DMS53 treated with DMSO at 0.1 percent for 48 hours (cell line): Measurements from ENCODE around the gene TBCD.
A peak's percentile ranks its signal among the peaks of the same experiment; 100 is the strongest.
"Not testable (repeated sequence)": the region's sequence is repeated elsewhere in the genome, so short reads cannot be mapped to it uniquely, and the experiment has no call there.

Experiments used
- DNase-seq: peaks from one replicate; lab custom pipeline; 2025; ENCODE audit not compliant: unreplicated experiment; lab: John Stamatoyannopoulos, UW

TBCD gene

DNA sequence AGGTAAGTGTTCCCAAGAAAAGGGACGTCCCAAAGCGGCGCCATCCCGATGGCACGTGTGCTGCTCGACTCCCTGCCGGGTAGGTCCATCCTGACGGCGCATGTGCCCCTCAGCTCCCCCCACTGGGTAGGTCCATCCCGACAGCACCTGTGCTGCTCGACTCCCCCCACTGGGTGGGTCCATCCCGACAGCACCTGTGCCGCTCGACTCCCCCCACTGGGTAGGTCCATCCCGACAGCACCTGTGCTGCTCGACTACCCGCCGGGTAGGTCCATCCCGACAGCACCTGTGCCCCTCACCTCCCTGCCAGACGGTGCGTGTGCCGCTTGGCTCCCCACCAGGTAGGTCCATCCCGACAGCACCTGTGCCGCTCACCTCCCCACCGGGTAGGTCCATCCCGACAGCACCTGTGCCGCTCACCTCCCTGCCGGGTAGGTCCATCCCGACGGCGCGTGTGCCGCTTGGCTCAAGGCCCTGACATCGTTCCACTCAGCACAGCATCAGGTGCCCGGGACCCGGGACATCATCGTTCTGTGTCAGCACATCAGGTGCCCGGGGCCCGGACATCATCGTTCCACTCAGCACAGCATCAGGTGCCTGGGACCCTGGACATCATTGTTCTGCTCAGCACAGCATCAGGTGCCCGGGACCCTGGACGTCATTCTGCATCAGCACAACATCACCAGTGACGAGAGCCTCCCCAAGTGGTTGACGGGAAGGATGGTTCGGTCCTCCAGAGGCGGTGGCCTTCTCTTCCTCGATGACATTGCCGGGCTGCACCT lies 22.2 kb upstream of the TBCD start:
- DNase-seq = no peak

DNA sequence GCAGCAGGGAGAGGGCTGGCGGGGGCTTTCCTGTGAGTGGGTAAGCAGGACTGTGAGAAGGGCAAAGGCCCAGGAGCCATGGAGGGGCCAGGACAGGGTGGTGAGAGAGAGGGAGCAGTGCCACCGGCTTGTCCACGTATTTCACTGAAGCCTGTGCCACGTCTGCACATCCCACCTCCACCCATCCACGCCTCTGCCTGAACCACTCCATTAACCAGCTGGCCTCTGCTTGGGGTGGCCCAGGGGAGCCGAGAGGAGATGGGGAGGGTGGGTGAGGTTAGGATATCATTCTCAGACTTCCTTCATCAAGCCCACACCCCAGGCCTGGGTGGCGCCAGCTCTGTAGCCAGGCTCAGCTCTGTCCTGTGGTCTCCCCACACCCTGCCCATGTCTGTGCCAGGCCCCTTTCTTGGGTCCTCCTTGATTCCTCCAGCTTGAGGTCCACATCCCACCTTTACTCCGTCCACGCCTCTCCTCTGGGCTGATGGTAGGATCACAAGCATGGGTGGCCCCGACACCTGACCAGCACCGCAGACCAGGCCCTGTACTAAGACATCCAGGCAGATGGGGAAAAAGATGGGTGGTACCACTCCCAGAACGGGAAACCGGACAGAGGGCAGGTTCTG lies 19.6 kb upstream of the TBCD start:
- DNase-seq = no peak

DNA sequence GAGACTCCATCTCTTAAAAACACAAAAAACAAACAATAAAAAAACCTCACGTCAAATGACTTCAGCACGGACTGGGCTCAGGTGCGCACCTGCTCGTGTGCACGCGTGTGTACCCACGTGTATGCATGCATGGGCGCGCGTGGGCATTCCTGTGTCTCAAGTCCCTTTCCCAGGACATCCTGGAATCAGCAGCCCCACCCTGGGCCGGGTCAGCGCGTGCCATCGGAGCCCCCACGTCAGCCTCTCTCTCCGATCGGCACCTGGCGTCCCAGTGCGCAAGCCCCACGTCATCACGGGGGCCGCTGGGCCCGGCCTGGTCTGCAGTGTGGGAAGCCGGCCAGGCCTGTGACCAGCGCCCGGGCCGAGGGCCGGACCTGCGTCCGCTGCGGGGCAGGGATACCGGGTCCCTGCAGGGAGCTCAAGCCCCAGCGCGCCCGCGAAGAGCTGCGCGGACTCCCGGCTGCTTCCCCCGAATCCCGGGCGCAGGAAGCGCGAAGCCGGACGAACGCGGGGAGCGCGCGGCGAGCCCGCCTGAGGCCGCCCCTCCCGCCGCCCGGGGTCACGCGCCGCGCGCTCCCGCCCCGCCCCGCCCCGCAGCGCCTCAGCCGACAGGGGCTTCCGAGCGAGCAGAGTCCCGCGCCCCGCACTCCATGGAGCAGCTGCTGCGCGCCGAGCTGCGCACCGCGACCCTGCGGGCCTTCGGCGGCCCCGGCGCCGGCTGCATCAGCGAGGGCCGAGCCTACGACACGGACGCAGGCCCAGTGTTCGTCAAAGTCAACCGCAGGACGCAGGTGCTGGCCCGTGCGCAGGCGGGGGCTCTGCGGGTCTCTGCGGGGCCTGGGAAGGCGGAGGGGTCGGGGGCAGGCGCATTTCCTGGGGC lies 16.6 kb upstream of the TBCD start, which contains the start of gene FN3K:
Gene FN3K (plus strand): TSS at position 629 of the 880 bp plus-strand sequence. CDS start 22 bp downstream, at position 651.
- DNase-seq = peak; percentile 58

DNA sequence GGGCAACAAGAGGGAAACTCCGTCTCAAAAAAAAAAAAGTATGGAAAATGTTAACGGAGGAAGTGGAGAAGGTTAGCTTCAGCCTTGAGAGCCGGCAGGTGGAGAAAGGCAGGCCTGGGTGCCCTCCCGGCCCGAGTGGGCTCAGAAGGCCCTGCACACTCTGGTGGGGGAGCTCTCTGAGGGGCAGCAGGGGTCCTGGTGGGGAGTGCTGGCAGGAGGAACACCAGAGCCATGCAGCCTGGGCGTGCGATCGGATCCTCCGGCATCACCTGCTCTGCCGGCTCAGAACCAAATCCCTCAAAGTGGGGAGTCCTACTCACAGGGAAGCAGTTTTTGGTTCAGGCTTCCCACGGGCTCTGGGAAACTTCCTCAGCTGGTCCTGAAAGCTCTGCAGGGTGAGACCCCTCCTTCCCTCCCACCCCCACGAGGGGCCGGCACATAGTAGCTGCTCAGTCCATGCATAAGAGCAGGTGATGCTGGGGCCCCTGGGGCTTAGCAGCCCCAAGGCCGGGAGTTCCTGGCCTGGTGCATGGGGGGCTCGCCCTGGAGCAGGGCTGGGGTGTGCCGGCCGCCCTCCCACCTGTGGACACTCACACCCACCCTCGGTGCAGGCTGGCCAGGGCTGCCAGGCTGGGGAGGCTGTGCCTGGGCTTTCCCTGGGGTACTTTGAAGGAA lies 15.2 kb upstream of the TBCD start:
- no peak for DNase-seq

DNA sequence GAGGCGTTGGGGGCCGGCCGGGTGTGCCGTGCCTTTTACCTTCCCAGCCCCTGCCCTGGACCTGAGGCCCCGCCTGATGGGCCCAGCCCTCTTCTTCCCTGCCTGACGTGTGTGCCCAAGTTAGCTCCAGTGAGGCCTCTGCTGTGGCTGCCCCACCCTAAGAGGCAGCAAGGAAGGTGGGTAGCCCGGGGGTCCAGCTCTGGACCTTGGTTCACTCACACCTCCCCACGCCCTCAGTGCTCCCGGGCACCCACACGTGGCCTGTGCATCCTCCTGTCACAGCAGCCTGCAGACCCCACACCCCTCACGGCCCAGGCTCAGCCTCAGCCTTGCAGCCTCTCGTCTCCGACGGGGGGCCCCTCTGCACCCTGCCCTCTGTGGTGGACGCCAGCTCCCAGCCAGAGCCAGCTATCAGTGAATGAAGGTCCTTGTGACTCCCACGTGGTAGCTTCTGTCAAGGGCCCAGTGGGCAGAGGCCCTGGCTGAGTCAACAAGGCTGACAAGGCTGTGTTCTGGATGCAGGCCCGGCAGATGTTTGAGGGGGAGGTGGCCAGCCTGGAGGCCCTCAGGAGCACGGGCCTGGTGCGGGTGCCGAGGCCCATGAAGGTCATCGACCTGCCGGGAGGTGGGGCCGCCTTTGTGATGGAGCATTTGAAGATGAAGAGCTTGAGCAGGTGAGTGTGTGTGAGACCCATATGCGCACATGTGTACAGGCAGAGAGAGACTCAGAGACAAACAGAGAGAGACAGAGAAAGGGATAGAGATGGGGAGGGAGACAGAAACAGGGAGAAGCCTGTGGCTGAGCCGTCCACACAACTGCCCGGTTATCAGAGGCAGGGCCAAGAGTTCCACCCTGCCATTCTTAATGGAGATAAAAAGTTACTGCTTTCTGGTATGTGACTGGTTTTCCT lies 13.6 kb upstream of the TBCD start:
- DNase-seq = peak; percentile 34

DNA sequence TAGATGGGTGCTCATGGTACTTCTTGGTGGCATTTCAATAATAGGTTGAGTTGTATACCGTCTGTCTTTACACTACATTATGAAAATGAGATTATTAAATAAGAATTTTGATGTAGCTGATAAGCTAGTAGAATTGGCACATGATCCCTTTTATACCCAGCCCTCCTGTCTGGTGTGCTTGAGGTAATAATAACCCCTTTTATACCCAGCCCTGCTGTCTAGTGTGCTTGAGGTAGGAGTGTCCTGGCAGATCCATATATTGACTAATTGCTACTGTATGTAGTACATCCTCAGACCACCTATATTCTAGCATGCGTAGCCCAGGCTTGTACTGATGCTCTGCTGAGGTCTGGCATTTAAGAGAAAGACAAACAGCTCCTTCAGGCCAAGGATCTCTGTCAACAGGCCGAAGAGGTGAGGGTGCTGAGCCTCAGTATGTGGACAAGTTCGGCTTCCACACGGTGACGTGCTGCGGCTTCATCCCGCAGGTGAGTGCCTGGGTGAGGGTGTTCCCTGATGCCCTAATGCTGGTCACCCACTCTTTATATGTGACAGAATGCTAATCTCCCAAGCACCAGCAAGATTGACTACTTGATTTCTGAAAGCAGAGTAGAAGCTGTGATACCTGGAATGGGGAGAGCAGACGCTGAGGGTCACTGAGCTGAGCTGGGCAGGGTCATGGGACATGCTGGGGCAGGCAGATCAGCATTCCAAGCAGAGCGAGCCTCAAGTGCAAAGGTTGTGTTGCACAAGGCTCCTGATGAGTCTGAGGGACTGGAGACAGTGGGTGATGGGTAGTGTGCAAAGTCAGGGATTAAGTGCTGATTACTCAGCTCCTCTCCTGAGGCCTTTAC lies 10.7 kb upstream of the TBCD start:
- no peak for DNase-seq

DNA sequence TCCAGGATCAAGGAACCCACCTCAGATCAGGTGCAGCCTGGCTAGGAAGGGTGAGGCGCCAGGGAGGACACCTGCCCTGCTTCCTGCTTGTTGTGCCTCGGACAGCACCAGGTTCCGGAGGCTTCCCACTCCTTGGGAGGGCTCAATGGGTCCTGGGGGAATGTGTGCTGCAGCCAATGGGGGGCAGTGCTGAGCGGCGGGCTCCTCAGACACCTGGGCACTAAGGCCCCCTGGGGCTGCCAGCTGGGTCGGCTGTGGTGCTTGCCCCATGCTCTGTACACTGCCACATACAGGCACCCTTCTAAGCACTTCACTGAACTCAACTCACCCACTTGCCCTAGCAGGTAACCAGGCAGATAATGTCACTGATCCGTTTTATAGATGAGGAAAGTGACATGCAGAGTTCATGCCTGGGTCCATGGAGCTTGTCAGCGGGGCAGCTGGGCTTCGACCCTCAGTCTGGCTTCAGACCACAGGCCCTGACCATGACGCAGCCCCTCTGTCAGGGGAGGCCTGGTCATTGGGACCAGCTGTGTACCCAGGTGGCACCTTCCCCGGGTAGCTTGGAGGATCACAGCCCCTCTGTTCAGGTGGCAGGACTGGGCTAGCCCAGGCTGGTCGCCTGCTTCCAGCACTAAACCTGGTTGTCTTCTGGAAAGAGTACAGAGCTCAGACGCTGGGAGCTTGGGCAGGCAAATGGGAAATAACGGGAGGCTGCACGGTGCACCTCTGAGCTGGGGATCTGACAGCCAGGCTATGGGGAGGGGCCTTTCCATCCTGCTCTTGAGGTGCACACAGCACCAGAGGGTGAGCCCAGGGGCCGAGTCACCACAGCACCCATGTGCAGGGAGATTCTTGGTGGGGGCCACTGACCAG lies 8.3 kb upstream of the TBCD start:
- no peak for DNase-seq

DNA sequence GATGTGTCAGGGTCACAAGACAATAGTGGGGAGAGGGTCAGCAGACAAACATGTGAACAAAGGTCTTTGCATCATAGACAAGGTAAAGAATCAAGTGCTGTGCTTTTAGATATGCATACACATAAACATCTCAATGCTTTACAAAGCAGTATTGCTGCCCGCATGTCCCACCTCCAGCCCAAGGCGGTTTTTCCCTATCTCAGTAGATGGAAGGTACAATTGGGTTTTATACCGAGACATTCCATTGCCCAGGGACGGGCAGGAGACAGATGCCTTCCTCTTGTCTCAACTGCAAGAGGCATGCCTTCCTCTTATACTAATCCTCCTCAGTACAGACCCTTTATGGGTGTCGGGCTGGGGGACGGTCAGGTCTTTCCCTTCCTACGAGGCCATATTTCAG lies 7.1 kb upstream of the TBCD start:
- DNase-seq = not testable (repeated sequence)

DNA sequence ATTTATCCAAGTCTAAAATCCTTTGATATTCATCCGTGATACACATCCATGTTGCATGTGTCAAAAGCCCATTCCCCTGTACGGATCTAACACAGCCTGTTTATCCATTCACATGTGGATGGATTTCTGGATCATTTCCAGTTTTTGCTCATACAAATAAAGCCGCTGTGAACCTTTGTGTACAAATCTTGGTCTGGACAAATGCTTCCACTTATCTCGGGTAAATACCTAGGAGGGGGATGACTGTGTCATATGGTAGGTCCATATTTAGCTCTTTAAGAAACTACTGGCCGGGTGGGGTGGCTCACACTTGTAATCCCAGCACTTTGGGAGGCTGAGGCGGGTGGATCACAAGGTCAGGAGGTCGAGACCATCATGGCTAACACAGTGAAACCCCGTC lies 6.3 kb upstream of the TBCD start:
- DNase-seq = peak; percentile 29

DNA sequence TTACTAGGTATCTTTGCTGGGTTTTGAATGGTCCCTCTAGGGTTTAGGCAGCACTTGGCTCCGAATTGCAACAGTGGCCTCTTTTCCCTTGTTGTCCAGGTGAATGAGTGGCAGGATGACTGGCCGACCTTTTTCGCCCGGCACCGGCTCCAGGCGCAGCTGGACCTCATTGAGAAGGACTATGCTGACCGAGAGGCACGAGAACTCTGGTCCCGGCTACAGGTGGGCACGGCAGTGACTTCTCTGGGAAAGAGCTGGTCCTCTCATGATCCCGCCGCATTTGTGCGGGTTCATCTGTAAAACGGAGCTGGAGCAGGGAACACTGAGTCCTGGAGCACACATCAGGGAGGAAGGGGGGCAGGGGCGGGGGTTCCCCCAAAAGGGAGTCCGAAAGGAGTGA lies 3.1 kb upstream of the TBCD start:
- DNase-seq = no peak

DNA sequence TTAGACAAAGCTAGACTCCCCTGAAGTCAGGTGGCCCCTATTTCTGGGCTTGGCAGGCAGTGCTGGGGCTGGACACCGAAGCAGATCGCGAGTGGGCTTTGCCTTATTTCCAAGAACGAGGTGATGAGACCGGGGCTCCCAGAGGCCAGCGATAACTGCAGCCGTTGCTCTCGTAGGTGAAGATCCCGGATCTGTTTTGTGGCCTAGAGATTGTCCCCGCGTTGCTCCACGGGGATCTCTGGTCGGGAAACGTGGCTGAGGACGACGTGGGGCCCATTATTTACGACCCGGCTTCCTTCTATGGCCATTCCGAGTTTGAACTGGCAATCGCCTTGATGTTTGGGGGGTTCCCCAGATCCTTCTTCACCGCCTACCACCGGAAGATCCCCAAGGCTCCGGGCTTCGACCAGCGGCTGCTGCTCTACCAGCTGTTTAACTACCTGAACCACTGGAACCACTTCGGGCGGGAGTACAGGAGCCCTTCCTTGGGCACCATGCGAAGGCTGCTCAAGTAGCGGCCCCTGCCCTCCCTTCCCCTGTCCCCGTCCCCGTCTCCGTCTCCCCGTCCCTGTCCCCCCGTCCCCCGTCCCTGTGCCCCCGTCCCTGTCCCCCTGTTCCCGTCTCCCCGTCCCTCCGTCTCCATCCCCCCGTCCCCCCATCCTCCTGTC lies 1.5 kb upstream of the TBCD start:
- no peak for DNase-seq

DNA sequence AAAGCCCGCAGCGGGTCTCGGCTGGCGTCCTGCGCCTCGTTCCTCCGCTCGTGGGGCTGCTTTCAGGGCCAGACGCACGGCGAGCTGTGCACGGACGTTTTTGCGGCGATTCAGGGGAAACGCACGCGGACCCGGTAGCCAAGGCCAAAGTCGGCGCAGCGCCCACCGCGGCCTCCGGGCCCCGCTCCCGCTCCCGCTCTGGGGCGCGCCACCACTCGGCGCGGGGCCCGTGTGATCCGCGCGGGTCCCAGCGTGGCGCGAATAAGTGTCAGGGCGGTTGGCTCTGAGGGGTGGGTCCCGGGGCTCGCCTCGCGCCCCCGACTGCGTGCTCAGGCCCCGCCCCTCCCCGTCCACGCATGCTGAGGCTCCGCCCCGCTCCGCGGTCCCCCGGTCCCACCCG lies 694 bp upstream of the TBCD start:
- peak; percentile 26 for DNase-seq

DNA sequence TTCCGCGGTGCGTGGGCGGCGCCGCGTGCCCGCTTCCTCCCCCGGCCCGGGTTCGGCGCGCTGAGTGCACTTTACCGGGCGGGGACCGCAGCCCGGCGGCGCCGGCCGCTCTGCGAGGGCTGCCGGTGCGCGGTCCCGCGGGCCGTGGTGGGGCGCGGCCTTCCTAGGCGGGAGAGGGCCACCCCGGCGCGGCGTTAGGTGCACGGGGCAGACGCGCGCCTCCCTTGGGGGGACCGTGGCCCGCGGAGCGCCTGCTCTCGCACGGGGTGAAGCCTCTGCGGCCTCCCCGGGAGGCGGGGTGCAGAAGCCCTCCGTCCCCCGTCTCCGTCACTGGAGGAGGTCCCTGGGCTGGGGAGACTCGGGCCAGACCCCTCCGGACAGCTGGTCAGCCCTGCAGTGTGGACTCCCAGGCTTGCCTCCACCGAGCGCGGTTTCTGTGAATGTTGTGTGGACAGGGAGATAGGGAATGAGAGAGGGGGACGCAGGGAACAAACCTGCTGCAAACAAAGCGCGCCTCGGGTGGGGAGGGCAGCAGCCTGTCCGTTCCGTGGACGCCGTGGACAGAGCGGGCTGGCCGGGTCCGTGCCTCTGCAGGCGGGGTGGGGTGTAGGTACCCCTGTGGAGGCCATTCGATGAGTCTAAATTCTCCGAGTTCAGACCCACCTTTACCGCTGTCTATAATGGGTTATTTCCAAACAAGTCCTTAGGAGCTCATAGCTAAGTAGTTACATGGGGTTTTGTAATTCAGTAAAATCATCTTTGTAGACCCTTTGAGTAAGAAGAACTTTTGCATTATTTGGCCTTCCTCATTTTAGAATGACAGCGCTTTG lies 721 bp downstream of the TBCD start:
- no peak for DNase-seq

DNA sequence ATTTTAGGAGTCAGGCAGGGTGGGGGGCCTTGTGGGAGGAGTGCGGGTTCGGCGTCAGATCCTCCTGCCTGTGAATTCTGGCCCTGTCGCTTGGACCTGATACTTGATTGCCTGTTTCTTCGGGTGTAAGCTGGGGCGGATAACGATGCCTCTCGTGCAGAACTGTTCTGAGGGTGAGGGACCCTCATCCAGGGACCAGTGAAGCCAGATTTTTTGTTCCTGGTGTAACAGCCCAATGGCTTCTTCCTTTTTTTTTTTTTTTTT lies 1.3 kb downstream of the TBCD start:
- no peak for DNase-seq

DNA sequence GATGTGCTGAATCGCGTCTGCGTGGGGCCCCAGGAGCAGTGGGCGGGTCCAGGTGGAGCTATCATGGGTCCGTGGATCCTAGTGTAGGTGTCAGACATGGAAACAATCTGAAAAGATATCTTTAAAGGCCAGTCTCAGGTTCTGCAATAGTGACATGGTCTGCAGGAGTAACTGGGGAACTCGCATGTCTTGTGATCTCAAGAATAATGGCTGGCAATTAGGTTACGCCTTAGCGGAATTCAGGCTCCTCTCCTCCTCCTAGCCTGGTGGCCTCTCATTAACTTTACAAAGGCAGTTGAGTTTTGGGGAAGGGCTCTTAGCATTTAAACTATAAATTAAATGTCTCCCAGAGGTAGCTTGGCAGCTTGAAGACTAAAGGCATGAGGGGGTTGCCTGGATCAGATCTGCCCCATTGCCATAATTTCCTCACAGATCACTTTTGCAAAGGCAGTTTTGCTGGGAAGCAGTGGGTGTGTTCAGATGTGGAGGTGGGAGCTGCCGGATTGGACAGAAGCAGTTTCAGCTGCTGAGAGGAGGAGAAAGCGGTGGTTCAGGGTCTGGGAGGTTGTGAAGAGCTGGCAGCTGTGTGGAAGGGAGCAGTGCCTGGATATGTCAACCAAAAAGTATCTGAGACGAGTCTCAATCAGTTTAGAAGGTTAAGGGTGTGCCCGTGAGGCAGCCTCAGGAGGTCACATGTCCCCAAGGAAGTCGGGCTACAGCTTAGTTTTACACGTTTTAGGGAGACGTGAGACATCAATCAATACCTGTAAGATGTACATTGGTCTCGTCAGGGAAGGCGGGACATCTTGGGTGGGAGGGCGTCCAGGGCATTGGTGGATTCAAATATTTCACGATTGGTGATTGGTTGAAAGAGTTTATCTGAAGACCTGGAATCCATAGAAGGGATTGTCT lies 2.7 kb downstream of the TBCD start:
- no peak for DNase-seq

DNA sequence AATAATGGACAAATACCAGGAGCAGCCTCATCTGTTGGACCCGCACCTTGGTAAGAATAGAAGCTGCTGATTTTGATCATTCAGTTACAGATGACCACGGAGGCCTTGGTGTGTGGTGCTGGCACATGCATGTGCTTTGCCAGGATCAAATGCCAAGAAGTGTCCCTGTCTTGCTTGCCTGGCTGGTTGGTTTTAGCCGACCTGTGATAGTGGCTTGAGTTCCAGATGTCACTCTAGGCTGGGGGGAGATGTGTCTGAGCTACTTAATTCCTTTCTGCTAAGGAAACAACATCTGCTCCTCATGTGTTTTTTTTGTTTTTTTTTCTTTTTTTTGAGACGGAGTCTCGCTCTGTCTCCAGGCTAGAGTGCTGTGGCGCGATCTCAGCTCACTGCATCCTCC lies 4.3 kb downstream of the TBCD start:
- no peak for DNase-seq
